MCF 10A (cell line): Measurements from ENCODE around the gene PTPN2. TPM values are rescaled to one million over a fixed set of nuclear protein-coding genes. Genes with fewer than 3 reads are reported as not detected.
A peak's percentile ranks its signal among the peaks of the same experiment; 100 is the strongest.

Experiments used
- BruUV-seq: library from RNA; stranded (reverse); fragments of 400-500 nt; replicated peaks from 2 replicates; lab custom pipeline; 2021; lab: Mats Ljungman, UMichigan
- CTCF ChIA-PET: fragments of 300-600 bp; sonication (Branson Sonifier 250); formaldehyde crosslinking; extraction: SDS; loops from one replicate; lab custom pipeline; 2021; ENCODE audit warnings: antibody characterized with exemption, inconsistent platforms; lab: Yijun Ruan, JAX
- POLR2A ChIA-PET: fragments of 300-600, 350-650 bp; sonication (Branson Sonifier 250); formaldehyde crosslinking; extraction: SDS; loops from one replicate; lab custom pipeline; 2020; ENCODE audit warnings: antibody characterized with exemption, inconsistent platforms; lab: Yijun Ruan, JAX
- DNase-seq: peaks from one replicate; pipeline ENCODE4 v3.0.0-alpha.2; 2018; ENCODE audit not compliant: unreplicated experiment
- H3K27ac Mint-ChIP-seq: one replicate; pipeline ENCODE4 v1.8.0; 2022; ENCODE audit warnings: mild to moderate bottlenecking, low read depth, mixed read lengths; ENCODE audit not compliant: unreplicated experiment
- H3K27me3 Mint-ChIP-seq: one replicate; pipeline ENCODE4 v1.8.0; 2022; ENCODE audit warnings: mixed read lengths; ENCODE audit not compliant: insufficient read depth, unreplicated experiment
- H3K36me3 Mint-ChIP-seq: one replicate; pipeline ENCODE4 v1.8.0; 2022; ENCODE audit warnings: mild to moderate bottlenecking, moderate library complexity, mixed read lengths; ENCODE audit not compliant: insufficient read depth, unreplicated experiment
- H3K4me1 Mint-ChIP-seq: one replicate; pipeline ENCODE4 v1.8.0; 2022; ENCODE audit warnings: mixed read lengths; ENCODE audit not compliant: insufficient read depth, unreplicated experiment
- H3K4me3 Mint-ChIP-seq: one replicate; pipeline ENCODE4 v1.8.0; 2022; ENCODE audit warnings: mild to moderate bottlenecking, moderate library complexity, mixed read lengths; ENCODE audit not compliant: unreplicated experiment
- H3K9me3 Mint-ChIP-seq: one replicate; pipeline ENCODE4 v1.8.0; 2022; ENCODE audit warnings: mixed read lengths; ENCODE audit not compliant: unreplicated experiment
- intact Hi-C: fragments of 100-400 bp; cut with micrococcal nuclease; formaldehyde crosslinking; loops from 2 replicates; pipeline ENCODE4 v1.14.1; 2022
- total RNA-seq: library from RNA; stranded (reverse); gene quantifications from 2 replicates; pipeline ENCODE4 v1.2.3, GENCODE V29; 2022
- TF ChIP-seq, protein P1 (sequence below): fragments of 200-600 bp; IDR thresholded peaks from one replicate; pipeline ENCODE4 v1.8.0; 2022; ENCODE audit warnings: antibody characterized with exemption, mild to moderate bottlenecking; ENCODE audit not compliant: unreplicated experiment

The PTPN2 gene
- total RNA-seq, 1 experiment from 2014 or later, result 75.2 TPM

DNA sequence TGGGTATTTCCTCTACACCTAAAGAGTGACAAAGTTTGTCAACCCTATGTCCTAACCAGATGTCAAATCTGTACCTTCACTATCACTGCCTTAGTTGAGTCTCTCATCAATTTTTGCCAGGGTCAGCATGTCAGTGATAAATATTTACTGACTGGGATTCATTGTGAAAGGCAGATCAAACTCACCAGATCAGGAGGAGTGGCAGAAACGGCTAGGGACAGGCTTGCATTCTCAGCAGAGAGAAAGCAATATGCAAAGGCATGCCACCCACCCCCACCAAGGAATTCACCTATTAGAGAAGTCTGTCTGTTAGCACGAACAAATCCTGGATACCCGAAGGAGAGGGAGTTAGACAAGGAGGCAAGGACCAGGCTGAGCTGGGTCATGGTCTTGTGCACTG, 62.6 kb downstream of the PTPN2 start:
- no peak for DNase-seq
- ChIA-PET POLR2A (interaction anchor here (0.7 to 0.9 kb wide), 2 partner anchors 10 to 76 kb away, joined by 3 read pairs; no protein-coding TSS in a partner anchor), CTCF (no interaction called here)
- H3K27me3 Mint-ChIP-seq, result no peaks in the 10 kb centered on the region
- H3K4me1 Mint-ChIP-seq, result no peaks in the 10 kb centered on the region
- TF ChIP-seq, protein P1, sequence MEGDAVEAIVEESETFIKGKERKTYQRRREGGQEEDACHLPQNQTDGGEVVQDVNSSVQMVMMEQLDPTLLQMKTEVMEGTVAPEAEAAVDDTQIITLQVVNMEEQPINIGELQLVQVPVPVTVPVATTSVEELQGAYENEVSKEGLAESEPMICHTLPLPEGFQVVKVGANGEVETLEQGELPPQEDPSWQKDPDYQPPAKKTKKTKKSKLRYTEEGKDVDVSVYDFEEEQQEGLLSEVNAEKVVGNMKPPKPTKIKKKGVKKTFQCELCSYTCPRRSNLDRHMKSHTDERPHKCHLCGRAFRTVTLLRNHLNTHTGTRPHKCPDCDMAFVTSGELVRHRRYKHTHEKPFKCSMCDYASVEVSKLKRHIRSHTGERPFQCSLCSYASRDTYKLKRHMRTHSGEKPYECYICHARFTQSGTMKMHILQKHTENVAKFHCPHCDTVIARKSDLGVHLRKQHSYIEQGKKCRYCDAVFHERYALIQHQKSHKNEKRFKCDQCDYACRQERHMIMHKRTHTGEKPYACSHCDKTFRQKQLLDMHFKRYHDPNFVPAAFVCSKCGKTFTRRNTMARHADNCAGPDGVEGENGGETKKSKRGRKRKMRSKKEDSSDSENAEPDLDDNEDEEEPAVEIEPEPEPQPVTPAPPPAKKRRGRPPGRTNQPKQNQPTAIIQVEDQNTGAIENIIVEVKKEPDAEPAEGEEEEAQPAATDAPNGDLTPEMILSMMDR, result no peak
- peaks cover 61% of the 10 kb centered on the region for H3K36me3 Mint-ChIP-seq
- H3K4me3 Mint-ChIP-seq, result no peak overlapping the region
- intact Hi-C loops, result loop anchor here (10.0 kb wide), 1 partner anchor 57 kb away; no protein-coding TSS in a partner anchor
- H3K9me3 Mint-ChIP-seq, result no peaks in the 10 kb centered on the region
- no TSS peak for BruUV-seq
- no peak overlapping the region for H3K27ac Mint-ChIP-seq

- H3K36me3 Mint-ChIP-seq, result peaks cover 62% of the 10 kb centered on the region
- H3K27me3 Mint-ChIP-seq, result no peaks in the 10 kb centered on the region
- no peaks in the 10 kb centered on the region for H3K9me3 Mint-ChIP-seq
- TF ChIP-seq, protein P1, result no peak
- H3K4me1 Mint-ChIP-seq, result no peaks in the 10 kb centered on the region
- intact Hi-C loops, result loop anchor here (10.0 kb wide), 1 partner anchor 56 kb away; no protein-coding TSS in a partner anchor
- ChIA-PET POLR2A (interaction anchor here (0.6 kb wide), 2 partner anchors 63 to 1937 kb away, joined by 3 to 4 read pairs; partner anchors contain the start of gene PTPN2), CTCF (no interaction called here)
- DNase-seq, result no peak
- no peak overlapping the region for H3K4me3 Mint-ChIP-seq
- no TSS peak for BruUV-seq
- peak overlapping the region; percentile 9 for H3K27ac Mint-ChIP-seq
Measured at GRCh38 chr18:12820506-12820905, 63.5 kb downstream of the PTPN2 start.

DNA sequence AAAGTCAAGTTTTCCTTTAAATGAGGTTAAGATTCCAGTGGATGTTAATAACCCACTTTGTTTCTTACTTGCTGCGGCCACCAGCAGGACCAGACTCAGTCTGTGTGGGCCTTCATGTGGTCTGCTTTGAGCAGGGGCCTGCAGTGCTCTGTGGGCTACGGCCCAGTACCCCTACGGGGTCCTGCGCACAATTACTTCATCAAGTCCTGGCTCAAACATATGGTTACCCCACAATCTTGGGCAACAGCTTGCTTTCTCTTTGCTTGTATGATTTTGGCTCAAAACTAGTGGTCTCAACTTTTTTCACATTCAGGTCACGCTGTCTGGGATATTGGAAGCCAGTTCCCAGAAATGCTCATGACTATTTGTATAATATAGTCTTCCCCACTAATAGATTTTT, 64.2 kb downstream of the PTPN2 start:
- peak overlapping the region; percentile 9 for H3K27ac Mint-ChIP-seq
- H3K4me3 Mint-ChIP-seq, result no peak overlapping the region
- no peak for DNase-seq
- CTCF ChIA-PET, result no interaction called here
- POLR2A ChIA-PET, result interaction anchor here (0.6 to 0.7 kb wide), 2 partner anchors 17 to 1937 kb away, joined by 3 to 4 read pairs; no protein-coding TSS in a partner anchor
- no peaks in the 10 kb centered on the region for H3K9me3 Mint-ChIP-seq
- TF ChIP-seq, protein P1, result no peak
- intact Hi-C loops, result loop anchor here (10.0 kb wide), 1 partner anchor 55 kb away; no protein-coding TSS in a partner anchor
- no TSS peak for BruUV-seq
- no peaks in the 10 kb centered on the region for H3K4me1 Mint-ChIP-seq
- H3K36me3 Mint-ChIP-seq, result peaks cover 65% of the 10 kb centered on the region
- H3K27me3 Mint-ChIP-seq, result no peaks in the 10 kb centered on the region

DNA sequence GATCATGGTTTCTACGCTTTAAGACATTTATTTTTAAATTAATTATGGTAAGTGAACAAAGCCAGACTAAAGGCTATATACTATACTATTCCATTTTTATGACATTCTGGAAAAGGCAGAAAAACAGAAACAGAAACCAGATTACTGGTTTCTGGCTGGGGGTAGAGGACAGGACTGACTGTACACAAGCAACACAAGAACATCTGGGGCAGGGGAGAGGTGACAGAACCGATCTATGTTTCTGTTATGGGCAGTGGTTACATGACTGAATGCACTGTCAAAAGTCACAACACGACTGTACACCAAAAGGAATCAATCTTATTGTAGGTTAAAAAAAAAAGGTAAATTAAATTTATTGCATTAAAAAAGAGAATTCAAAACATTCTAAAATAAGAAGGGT, 64.7 kb downstream of the PTPN2 start:
- TF ChIP-seq, protein P1, result no peak
- intact Hi-C loops, result no loop called here
- BruUV-seq, result no TSS peak
- CTCF ChIA-PET, result no interaction called here
- Mint-ChIP-seq H3K9me3 (no peaks in the 10 kb centered on the region), H3K27ac (peak overlapping the region; percentile 59), H3K27me3 (no peaks in the 10 kb centered on the region), H3K4me3 (no peak overlapping the region), H3K4me1 (no peaks in the 10 kb centered on the region), H3K36me3 (peaks cover 65% of the 10 kb centered on the region)
- no peak for DNase-seq
- POLR2A ChIA-PET, result interaction anchor here (0.7 kb wide), 1 partner anchor 16 kb away, joined by 4 read pairs; no protein-coding TSS in a partner anchor
